NB4 (cell line): ENCODE results near the gene TBC1D3B.

Experiments
- MYC ChIP-seq: IDR thresholded peaks from 2 replicates; pipeline ENCODE4 v1.6.1; 2011; ENCODE audit warnings: low read depth, low read length
- POLR2A ChIP-seq: IDR thresholded peaks from 2 replicates; pipeline ENCODE4 v1.6.1; 2011; ENCODE audit warnings: mild to moderate bottlenecking; ENCODE audit not compliant: insufficient read length; ENCODE audit errors: extremely low read depth
- TF ChIP-seq, protein P1 (sequence below): IDR thresholded peaks from one replicate; pipeline ENCODE4 v1.5.1; 2012; ENCODE audit warnings: low read depth, low read length
- TF ChIP-seq, protein P2 (sequence below): IDR thresholded peaks from 2 replicates; pipeline ENCODE4 v1.6.1; 2011; ENCODE audit warnings: low read depth, low read length

- TF ChIP-seq, protein P1, sequence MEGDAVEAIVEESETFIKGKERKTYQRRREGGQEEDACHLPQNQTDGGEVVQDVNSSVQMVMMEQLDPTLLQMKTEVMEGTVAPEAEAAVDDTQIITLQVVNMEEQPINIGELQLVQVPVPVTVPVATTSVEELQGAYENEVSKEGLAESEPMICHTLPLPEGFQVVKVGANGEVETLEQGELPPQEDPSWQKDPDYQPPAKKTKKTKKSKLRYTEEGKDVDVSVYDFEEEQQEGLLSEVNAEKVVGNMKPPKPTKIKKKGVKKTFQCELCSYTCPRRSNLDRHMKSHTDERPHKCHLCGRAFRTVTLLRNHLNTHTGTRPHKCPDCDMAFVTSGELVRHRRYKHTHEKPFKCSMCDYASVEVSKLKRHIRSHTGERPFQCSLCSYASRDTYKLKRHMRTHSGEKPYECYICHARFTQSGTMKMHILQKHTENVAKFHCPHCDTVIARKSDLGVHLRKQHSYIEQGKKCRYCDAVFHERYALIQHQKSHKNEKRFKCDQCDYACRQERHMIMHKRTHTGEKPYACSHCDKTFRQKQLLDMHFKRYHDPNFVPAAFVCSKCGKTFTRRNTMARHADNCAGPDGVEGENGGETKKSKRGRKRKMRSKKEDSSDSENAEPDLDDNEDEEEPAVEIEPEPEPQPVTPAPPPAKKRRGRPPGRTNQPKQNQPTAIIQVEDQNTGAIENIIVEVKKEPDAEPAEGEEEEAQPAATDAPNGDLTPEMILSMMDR, result no peak
- TF ChIP-seq POLR2A (no peak), MYC (no peak)
- TF ChIP-seq, protein P2, sequence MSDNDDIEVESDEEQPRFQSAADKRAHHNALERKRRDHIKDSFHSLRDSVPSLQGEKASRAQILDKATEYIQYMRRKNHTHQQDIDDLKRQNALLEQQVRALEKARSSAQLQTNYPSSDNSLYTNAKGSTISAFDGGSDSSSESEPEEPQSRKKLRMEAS, result no peak
Observed at GRCh38 chr17:36136036-36136435, 40.4 kb downstream of the TBC1D3B start.
